ENCODE data around the gene SYN1. TPM values are rescaled to one million over a fixed set of nuclear protein-coding genes. Genes with fewer than 3 reads are reported as not detected.

The SYN1 gene
- total and polyA plus RNA-seq, 4 donors: 0.09 to 2.5 (median 0.60) TPM

DNA sequence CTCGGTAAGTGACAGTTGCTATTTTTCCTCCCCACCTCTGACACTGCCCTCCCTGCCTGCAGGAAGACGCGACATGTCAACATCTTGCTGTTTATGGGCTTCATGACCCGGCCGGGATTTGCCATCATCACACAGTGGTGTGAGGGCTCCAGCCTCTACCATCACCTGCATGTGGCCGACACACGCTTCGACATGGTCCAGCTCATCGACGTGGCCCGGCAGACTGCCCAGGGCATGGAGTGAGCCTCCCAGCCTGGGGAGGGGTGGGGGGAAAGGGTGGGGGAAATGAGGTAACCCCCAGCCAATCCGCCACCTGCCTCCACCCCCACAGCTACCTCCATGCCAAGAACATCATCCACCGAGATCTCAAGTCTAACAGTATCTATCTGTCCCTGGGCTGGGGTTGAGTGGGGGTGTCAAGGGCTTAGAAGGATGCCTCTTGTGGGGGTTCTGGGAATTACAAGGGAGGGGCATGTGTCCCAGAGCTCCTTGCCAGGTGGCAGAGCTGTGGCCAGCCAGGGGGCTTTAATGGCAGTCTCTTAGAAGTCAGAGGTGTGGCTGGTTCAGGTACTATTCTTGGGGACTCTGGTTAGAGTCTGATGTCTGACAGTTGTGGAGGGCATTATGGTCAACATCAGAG, 50.9 kb downstream of the SYN1 start:
- Histone ChIP-seq H3K9ac (ENCODE audit: low read depth in 1 of 2, low read length in 2 of 2) (no peak overlapping the region), H3K4me1 (ENCODE audit: control insufficient read depth in 4 of 4, insufficient read depth in 4 of 4, low read length in 3 of 4) (no peaks in the 10 kb centered on the region), H3K9me3 (ENCODE audit: control insufficient read depth in 4 of 4, low read length in 3 of 4) (no peaks in the 10 kb centered on the region), H3K4me3 (ENCODE audit: low read depth in 1 of 3, low read length in 3 of 3) (no peak overlapping the region), H3K36me3 (ENCODE audit: control insufficient read depth in 4 of 4, insufficient read depth in 3 of 4, low read depth in 1 of 4, low read length in 3 of 4) (peaks cover 9 to 60% (median 20%) of the 10 kb centered on the region in 4 donors), H3K27me3 (ENCODE audit: control insufficient read depth in 4 of 4, insufficient read depth in 4 of 4, low read length in 3 of 4) (no peaks in the 10 kb centered on the region), H3K27ac (ENCODE audit: low read depth in 1 of 2, low read length in 2 of 2) (no peak overlapping the region)
- no peak for TF ChIP-seq ATF3 (IDR thresholded peaks at IDR 0.05)
- TF ChIP-seq RAD21 (IDR thresholded peaks at IDR 0.05): peak in 1 of 2 donors; percentile 28
- TF ChIP-seq JUND (IDR thresholded peaks at IDR 0.05): no peak
- TF ChIP-seq, protein P1, sequence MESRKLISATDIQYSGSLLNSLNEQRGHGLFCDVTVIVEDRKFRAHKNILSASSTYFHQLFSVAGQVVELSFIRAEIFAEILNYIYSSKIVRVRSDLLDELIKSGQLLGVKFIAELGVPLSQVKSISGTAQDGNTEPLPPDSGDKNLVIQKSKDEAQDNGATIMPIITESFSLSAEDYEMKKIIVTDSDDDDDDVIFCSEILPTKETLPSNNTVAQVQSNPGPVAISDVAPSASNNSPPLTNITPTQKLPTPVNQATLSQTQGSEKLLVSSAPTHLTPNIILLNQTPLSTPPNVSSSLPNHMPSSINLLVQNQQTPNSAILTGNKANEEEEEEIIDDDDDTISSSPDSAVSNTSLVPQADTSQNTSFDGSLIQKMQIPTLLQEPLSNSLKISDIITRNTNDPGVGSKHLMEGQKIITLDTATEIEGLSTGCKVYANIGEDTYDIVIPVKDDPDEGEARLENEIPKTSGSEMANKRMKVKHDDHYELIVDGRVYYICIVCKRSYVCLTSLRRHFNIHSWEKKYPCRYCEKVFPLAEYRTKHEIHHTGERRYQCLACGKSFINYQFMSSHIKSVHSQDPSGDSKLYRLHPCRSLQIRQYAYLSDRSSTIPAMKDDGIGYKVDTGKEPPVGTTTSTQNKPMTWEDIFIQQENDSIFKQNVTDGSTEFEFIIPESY (IDR thresholded peaks at IDR 0.05): no peak
- TF ChIP-seq FOXA1 (IDR thresholded peaks at IDR 0.05): no peak
- TF ChIP-seq FOXA2 (IDR thresholded peaks at IDR 0.05): no peak
- TF ChIP-seq CTCF (IDR thresholded peaks at IDR 0.05; ENCODE audit: low read depth, low read length, missing input control): peak; percentile 19
- TF ChIP-seq HNF4A (conservative IDR thresholded peaks at IDR 0.05): no peak
- TF ChIP-seq SP1 (IDR thresholded peaks at IDR 0.05): no peak
- TF ChIP-seq RXRA (IDR thresholded peaks at IDR 0.05): no peak
- TF ChIP-seq HNF4G (IDR thresholded peaks at IDR 0.05): no peak
- DNase-seq (ENCODE audit: low spot score): no peak
- 98% methylated on average over 13 of the region's 13 CpGs for WGBS

GRCh38 chrX:47566841-47567240, 52.8 kb downstream of the SYN1 start:
- H3K4me3 ChIP-seq (ENCODE audit: low read depth in 1 of 3, low read length in 3 of 3): no peak overlapping the region
- peaks cover 0 to 3% (median 3%) of the 10 kb centered on the region in 4 donors for H3K4me1 ChIP-seq (ENCODE audit: control insufficient read depth in 4 of 4, insufficient read depth in 4 of 4, low read length in 3 of 4)
- peaks cover 9 to 63% (median 23%) of the 10 kb centered on the region in 4 donors for H3K36me3 ChIP-seq (ENCODE audit: control insufficient read depth in 4 of 4, insufficient read depth in 3 of 4, low read depth in 1 of 4, low read length in 3 of 4)
- H3K27ac ChIP-seq (ENCODE audit: low read depth in 1 of 2, low read length in 2 of 2): no peak overlapping the region
- no peak overlapping the region for H3K9ac ChIP-seq (ENCODE audit: low read depth in 1 of 2, low read length in 2 of 2)
- H3K9me3 ChIP-seq (ENCODE audit: control insufficient read depth in 4 of 4, low read length in 3 of 4): no peaks in the 10 kb centered on the region
- no peaks in the 10 kb centered on the region for H3K27me3 ChIP-seq (ENCODE audit: control insufficient read depth in 4 of 4, insufficient read depth in 4 of 4, low read length in 3 of 4)
- WGBS: 92% methylated on average over 11 of the region's 11 CpGs
- DNase-seq (ENCODE audit: low spot score): no peak
- TF ChIP-seq CTCF (IDR thresholded peaks at IDR 0.05; ENCODE audit: low read depth, low read length, missing input control) (no peak), REST (IDR thresholded peaks at IDR 0.05) (no peak), EGR1 (IDR thresholded peaks at IDR 0.05; ENCODE audit: low read depth in 2 of 2) (no peak), RAD21 (IDR thresholded peaks at IDR 0.05) (no peak), NR2F2 (IDR thresholded peaks at IDR 0.05) (no peak), RXRA (IDR thresholded peaks at IDR 0.05) (no peak), HNF4G (IDR thresholded peaks at IDR 0.05) (no peak), ATF3 (IDR thresholded peaks at IDR 0.05) (no peak), HNF4A (conservative IDR thresholded peaks at IDR 0.05) (no peak), FOXA2 (IDR thresholded peaks at IDR 0.05) (no peak), JUND (IDR thresholded peaks at IDR 0.05) (no peak), YY1 (IDR thresholded peaks at IDR 0.05) (no peak), FOXA1 (IDR thresholded peaks at IDR 0.05) (no peak), SP1 (IDR thresholded peaks at IDR 0.05) (no peak), MAX (IDR thresholded peaks at IDR 0.05) (no peak), TAF1 (conservative IDR thresholded peaks at IDR 0.05) (no peak)
- TF ChIP-seq, protein P1 (IDR thresholded peaks at IDR 0.05): no peak
